Uterus (tissue), 4 donors: ENCODE data around the gene CYP2C8. TPM values are rescaled to one million over a fixed set of nuclear protein-coding genes. Genes with fewer than 3 reads are reported as not detected.
"Not testable (repeated sequence)": the region's sequence is repeated elsewhere in the genome, so short reads cannot be mapped to it uniquely, and the experiment has no call there.

ENCODE experiments used
- DNase-seq, 2 donors: peaks; one replicate each; pipeline ENCODE4 v3.0.0-alpha.2; 2019 to 2020
- H3K27ac ChIP-seq, 2 donors: fragments of 200-600 bp; sonication (generic); 1 replicate in 1 of 2; 2 replicates in 1 of 2; pipeline ENCODE4 v1.5.1; 2016 to 2018
- H3K27me3 ChIP-seq, 2 donors: fragments of 200-600 bp; sonication (generic); one replicate each; pipeline ENCODE4 v1.5.1; 2018 to 2019; ENCODE audit warnings: control low read depth in 1 of 2
- H3K36me3 ChIP-seq, 2 donors: fragments of 200-600 bp; sonication (generic); one replicate each; pipeline ENCODE4 v1.5.1; 2019; ENCODE audit warnings: control low read depth in 1 of 2
- H3K4me1 ChIP-seq, 2 donors: fragments of 200-600 bp; sonication (generic); one replicate each; pipeline ENCODE4 v1.5.1; 2018 to 2019; ENCODE audit warnings: control low read depth in 1 of 2
- H3K4me3 ChIP-seq, 2 donors: fragments of 200-600 bp; sonication (generic); 1 replicate in 1 of 2; 2 replicates in 1 of 2; pipeline ENCODE4 v1.5.1; 2018 to 2019; ENCODE audit warnings: mild to moderate bottlenecking in 1 of 2
- H3K9me3 ChIP-seq, 2 donors: fragments of 200-600 bp; sonication (generic); one replicate each; pipeline ENCODE4 v1.5.1; 2019; ENCODE audit warnings: control low read depth in 1 of 2
- CTCF ChIP-seq, 4 experiments: fragments of 200-600 bp in 2 of 4; fragments of 450-650 bp in 2 of 4; sonication (generic) in 2 of 4; IDR thresholded peaks; one replicate each; pipeline ENCODE4 v1.5.1; 2016 to 2019; ENCODE audit warnings: antibody characterized with exemption in 4 of 4, mild to moderate bottlenecking in 2 of 4, moderate library complexity in 1 of 4
- POLR2A ChIP-seq, 2 donors: fragments of 450-650 bp; IDR thresholded peaks; one replicate each; pipeline ENCODE4 v1.6.1; 2016; ENCODE audit warnings: antibody characterized with exemption in 2 of 2, mild to moderate bottlenecking in 1 of 2, moderate library complexity in 1 of 2
- intact Hi-C: fragments of 100-400 bp; cut with DNase I; formaldehyde crosslinking; loops from one replicate; pipeline ENCODE4 v1.15.1; 2023; ENCODE audit warnings: low total_unique reads
- total RNA-seq, 4 donors: library from RNA; depleted of rRNA in 3 of 4; stranded (reverse); fragments of >200 nt in 3 of 4; gene quantifications; one replicate each; pipeline versions ENCODE4 v1.1.0 to v1.2.4, GENCODE V29; 2014 to 2023
- donor health status: DM: yes; HTN: yes; CAD: no.

Gene CYP2C8
- 1 to 10 TPM in 1 of 4 donors, under 1 TPM in 2, not detected in 1; 0.26 to 1.0 (median 0.46) TPM for total RNA-seq

GRCh38 chr10:95069286-95069685 is at the start of gene CYP2C8:
Gene CYP2C8, minus strand, starts transcription at chr10:95069497. Its CDS starts 95 bp downstream, at chr10:95069402.
- no peak for DNase-seq
- no peak within 1 kb of the TSS for H3K27ac ChIP-seq
- intact Hi-C loops, result no loop called here
- TF ChIP-seq POLR2A (IDR thresholded peaks at IDR 0.05) (no peak), CTCF (IDR thresholded peaks at IDR 0.05) (no peak)
- H3K36me3 ChIP-seq, result no peaks in the 10 kb centered on the region
- no peak within 1 kb of the TSS for H3K4me3 ChIP-seq
- no peaks in the 10 kb centered on the region for H3K4me1 ChIP-seq
- no peaks in the 10 kb centered on the region for H3K9me3 ChIP-seq
- H3K27me3 ChIP-seq, result no peaks in the 10 kb centered on the region

GRCh38 chr10:95116869-95117269 is 47.6 kb upstream of the CYP2C8 start:
- Histone ChIP-seq H3K27ac (no peak overlapping the region), H3K36me3 (no peaks in the 10 kb centered on the region), H3K9me3 (peaks cover 0 to 11% of the 10 kb centered on the region in 2 donors), H3K4me1 (no peaks in the 10 kb centered on the region), H3K27me3 (no peaks in the 10 kb centered on the region), H3K4me3 (no peak overlapping the region)
- no peak for TF ChIP-seq CTCF (IDR thresholded peaks at IDR 0.05)
- TF ChIP-seq POLR2A (IDR thresholded peaks at IDR 0.05), result no peak
- intact Hi-C loops, result no loop called here
- no peak for DNase-seq

- H3K9me3 ChIP-seq, H3K4me3 ChIP-seq, DNase-seq, intact Hi-C loops, H3K4me1 ChIP-seq, H3K27me3 ChIP-seq, H3K27ac ChIP-seq, H3K36me3 ChIP-seq: not testable (repeated sequence)
Observed at GRCh38 chr10:95110823-95111222, 41.5 kb upstream of the CYP2C8 start.

- DNase-seq, result no peak
- Histone ChIP-seq H3K27ac (no peak overlapping the region), H3K36me3 (no peaks in the 10 kb centered on the region), H3K27me3 (no peaks in the 10 kb centered on the region), H3K4me3 (no peak overlapping the region), H3K4me1 (no peaks in the 10 kb centered on the region), H3K9me3 (no peaks in the 10 kb centered on the region)
- intact Hi-C loops, result no loop called here
- no peak for TF ChIP-seq CTCF (IDR thresholded peaks at IDR 0.05)
- no peak for TF ChIP-seq POLR2A (IDR thresholded peaks at IDR 0.05)
Observed at GRCh38 chr10:95097805-95098204, 28.5 kb upstream of the CYP2C8 start.

GRCh38 chr10:95096143-95096542 is 26.8 kb upstream of the CYP2C8 start:
- intact Hi-C loops, result no loop called here
- DNase-seq, result no peak
- TF ChIP-seq POLR2A (IDR thresholded peaks at IDR 0.05), result no peak
- no peak for TF ChIP-seq CTCF (IDR thresholded peaks at IDR 0.05)
- Histone ChIP-seq H3K36me3 (no peaks in the 10 kb centered on the region), H3K9me3 (no peaks in the 10 kb centered on the region), H3K27me3 (no peaks in the 10 kb centered on the region), H3K27ac (no peak overlapping the region), H3K4me1 (no peaks in the 10 kb centered on the region), H3K4me3 (no peak overlapping the region)

- H3K4me3 ChIP-seq, intact Hi-C loops, H3K9me3 ChIP-seq, H3K27ac ChIP-seq, H3K36me3 ChIP-seq, H3K4me1 ChIP-seq, DNase-seq, H3K27me3 ChIP-seq: not testable (repeated sequence)
Observed at GRCh38 chr10:95079626-95080025, 10.3 kb upstream of the CYP2C8 start.
